Measurements from ENCODE around the gene UBAP2L.

- TF ChIP-seq EZH2 (IDR thresholded peaks at IDR 0.05) (no peak), POLR2AphosphoS5 (IDR thresholded peaks at IDR 0.05; ENCODE audit: borderline replicate concordance, low read depth, low read length) (no peak)
These were observed 19.6 kb downstream of the UBAP2L start for GRCh38 chr1:154240294-154240833.
